HPDE6-E6E7 (cell line): ENCODE results near the gene SH3BP4.

Experiments used
- DNase-seq: peaks from one replicate; pipeline ENCODE4 v3.0.0; 2011; ENCODE audit warnings: missing footprints; ENCODE audit errors: extremely low spot score

Gene SH3BP4

DNA sequence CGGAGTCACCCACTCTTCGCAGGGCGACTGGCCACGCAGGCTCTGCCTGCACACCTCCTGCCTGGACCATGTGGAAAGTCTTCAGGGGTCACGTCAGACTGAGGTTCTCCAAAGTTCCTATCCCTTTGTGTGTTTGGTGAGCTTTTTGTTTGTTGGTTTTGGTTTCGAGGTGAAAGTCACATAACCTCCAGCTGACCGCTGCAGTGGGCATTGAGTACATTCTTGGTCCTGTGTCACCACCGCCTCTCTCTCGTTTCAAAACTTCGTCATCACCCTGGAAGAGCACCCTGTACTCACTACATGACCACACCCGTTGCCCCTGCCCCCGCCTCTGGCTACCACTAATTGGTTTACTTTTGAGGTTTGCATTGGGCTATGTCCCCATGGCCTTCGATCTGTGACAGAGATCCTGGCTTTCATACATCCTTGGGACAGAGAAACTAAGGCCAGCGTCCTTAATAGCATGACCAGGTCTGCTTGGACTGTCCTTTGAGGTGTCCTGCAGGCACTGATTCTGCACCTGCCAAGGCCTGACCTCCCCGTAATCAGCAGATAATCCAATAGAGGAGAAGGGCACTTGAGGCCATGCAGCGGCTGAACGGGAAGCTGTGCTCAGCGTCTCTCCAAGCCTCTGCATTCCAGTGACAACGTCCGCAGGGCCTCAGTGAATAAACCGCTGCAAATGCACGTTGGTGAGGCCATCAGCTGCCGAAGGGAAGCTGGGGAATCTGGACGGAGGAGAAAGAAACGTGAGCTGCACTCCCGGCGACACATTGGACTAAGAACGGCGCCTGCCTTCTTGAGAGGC is 46.8 kb downstream of the SH3BP4 start:
- no peak for DNase-seq

DNA sequence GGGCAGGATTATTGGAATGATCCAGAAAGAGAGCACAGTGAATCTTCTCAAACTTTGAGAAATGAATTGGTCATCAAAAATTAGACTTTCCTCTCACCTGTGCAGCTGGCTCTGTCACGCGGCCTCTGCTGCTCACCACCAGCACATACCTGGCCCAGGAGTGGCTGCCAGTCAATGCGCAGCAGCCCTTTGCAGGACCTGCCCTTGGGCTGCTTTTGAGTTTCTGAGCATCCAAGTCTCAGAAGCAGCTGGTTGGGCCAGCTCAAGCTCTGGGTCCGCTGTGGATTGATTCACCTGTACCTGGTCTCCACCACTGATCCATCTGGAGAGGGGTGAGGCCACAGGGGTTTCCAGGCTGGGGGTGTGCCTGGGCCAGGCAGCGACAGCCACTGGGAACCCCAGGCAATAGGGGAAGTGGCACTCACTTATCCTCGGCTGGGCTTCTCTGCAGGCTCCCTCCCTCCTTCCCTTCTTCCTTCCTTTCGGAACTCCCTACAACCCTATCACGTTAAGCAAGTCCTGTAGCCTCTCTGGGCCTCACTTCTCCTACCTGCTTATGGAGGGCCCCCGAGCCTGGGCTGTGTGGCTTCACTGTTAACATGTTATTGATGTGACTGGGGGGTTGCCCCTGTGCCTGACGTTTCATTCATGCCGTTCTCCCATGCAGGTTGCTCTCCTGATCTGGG is 48.1 kb downstream of the SH3BP4 start:
- no peak for DNase-seq

DNA sequence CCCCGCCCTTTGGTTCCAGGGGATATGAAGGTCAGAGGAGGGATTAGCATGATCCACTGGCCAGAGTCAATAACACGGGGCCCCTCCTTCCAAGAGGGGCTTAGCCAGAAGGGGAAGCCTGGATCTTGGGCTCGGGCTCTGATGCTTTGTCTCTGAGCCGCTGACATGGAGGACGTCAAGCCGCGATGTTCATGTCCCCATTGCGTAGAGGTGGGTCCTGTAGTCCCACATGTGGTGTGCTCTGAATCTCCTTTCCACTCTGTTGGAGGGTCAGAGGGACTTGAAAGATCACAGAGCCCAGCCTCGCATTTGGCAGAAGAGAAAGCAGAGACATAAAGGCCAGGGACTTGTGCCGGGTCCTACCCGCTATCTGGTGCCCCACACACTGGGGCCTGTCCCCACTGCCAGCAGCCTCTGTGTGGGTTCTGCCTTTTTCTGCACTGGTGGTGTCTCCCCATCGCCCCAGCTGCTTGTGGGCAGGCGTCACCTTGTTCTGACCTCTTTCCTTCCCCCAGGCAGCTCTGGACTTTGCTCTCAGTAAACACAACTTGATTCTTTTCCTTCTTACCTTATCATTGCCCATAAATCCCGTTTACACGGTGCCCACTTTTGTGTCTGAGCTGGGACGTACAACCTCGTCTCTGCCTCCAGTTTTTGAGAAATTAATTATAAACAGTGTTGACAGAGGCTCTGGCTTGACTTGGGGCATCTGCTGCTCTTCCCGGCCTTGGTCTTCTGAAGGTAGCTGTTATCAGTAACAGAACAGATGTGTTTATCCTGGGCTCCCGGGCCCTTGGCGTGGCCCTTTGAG is 48.8 kb downstream of the SH3BP4 start:
- DNase-seq: no peak

DNA sequence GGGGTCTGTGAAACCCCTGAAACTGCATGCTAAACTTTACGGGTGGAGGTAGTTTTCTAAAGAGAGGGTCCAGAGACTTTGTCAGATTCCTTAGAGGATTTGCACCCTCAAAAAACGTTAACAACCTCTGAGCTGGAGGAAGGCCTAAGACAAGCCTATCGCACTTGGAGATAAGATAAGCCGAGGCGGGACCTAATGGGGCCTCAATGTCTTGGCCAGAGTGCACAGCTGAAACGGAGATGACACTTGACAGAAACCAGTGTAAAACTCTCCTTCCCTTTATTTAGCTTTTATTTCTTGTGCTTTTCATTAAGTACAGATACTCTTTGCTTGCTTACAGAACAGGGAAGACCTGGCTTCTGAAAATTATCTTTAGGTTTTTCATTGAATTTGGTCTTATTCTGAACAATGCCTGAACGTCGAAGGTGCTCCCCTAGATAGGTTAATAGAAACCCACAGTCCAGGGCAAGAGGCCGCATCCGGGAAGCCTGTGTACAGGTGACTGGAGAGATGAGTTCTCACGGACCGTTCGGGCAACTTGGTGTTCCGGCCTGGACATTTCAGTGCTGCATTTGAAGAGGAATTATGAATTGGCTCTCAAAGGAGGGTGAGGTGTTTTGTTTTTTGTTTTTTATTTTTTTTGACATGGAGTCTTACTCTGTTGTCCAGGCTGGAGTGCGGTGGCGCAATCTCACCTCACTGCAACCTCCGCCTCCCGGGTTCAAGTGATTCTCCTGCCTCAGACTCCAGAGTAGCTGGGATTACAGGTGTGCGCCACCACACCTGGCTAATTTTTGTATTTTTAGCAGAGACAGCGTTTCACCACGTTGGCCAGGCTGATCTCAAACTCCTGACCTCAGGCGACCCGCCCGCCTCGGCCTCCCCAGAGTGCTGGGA is 49.7 kb downstream of the SH3BP4 start:
- no peak for DNase-seq

DNA sequence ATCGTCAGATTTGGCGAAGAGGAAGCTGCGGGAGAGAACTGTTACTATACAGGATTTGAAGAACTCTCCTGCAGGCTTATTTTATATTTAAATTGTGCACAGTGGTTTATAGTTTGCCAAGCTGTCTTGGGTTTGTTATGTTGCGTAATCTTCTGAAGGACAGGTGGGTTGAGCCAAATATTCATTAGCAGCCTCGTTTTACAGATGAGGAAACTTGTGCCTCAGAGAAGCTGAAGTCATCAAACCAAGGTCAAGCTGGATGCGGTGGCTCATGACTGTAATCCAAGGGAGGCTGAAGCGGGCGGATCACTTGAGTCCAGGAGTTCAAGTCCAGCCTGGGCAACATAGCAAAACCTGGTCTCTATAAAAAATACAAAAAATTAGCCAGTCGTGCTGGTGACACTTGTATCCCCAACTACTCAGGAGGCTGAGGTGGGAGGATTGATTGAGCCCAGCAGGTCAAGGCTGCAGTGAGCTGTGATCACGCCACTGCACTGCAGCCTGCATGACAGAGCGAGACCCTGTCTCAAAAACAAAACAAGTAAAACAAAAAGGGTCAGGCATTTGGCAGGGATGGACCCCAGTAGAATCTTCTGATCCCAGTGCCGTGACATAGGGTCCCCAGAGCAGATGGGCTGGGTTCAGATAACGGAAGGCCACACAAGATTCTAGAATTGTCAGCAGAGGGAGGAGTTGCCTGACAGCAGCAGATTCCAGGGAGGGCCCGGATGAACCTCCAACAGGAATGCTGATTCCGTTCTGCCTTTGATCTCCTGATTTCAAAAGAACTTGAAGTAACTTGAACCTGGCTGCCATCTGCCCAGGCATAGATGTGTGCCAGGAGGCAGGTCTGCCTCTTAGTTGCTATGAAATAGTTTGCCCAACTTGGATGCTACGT is 50.6 kb downstream of the SH3BP4 start:
- DNase-seq: no peak

DNA sequence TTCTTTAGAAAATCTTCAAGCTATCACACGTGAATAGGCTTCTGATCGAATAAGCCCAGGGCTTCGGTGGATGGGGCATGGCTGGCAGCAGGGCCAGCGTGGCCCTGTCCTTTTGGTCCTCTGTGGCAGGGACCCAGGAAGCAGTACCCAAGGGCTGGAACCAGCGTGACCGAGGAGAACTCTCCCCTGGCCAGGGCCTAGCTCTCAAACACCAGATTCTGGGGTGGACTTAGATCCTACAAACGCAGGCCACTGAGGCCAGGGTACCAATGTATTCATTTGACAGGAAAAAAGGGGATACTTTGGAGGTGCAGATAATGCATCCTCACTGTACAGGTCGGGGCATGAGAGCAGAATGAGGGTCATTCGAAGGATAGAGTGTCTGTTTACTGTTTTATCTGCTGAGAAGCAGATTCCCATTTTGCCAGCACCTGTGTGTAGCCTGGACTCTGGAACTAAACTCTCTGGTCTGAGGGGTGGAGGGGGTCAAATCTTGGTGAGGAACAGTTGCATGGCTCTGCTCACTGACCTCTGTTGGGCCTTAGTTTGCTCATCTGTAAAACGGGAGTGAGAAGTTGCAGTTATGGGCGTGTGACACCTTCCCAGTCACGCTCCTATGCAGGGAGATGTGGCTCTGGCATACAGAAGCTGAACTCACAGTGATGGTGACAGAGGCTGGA is 51.4 kb downstream of the SH3BP4 start:
- DNase-seq: no peak

DNA sequence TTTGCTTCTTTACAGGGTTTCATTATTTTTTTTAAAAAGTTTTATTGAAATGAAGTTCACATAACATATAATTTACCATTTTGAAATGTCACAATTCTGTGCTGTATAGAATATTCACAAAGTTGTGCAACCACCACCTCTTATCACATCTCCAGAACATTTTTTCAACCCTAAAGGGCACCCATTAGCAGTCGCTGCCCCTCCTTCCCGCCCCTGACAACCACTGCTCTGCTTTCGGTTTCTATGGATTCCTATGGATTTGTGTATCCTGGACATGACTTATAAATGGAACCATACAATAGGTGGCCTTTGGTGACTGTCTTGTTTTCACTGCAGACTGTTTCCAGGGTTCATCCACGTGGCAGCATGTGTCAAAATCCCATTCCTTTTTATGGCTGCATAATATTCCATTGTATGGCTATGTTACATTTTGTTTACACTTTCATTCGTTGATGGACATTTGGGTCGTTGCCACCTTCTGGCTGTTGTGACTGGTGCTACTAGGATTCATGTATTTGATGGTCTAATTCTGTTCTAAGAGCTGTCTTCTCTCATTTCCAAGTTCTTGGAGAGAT is 52.6 kb downstream of the SH3BP4 start:
- no peak for DNase-seq

DNA sequence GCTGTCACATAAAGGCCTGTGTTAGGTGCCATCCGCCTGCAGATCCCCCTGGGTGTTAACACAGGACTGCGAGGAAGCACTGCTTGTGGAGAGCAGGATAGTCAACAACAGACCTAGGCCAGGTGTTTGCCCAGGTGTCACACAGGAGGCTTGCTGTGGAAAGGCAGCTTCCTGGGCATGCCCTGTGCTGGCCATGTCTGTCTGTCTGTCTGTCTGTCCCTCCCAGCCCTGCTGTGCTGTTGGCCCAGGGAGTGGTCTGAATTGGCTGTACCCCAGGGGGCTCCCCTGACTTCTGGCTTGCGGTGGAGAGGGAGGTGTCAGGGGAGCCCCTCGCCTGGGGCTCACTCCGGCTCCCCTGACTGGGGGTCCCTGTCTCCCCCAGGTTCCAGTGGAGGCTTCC is 53.2 kb downstream of the SH3BP4 start:
- DNase-seq: no peak

DNA sequence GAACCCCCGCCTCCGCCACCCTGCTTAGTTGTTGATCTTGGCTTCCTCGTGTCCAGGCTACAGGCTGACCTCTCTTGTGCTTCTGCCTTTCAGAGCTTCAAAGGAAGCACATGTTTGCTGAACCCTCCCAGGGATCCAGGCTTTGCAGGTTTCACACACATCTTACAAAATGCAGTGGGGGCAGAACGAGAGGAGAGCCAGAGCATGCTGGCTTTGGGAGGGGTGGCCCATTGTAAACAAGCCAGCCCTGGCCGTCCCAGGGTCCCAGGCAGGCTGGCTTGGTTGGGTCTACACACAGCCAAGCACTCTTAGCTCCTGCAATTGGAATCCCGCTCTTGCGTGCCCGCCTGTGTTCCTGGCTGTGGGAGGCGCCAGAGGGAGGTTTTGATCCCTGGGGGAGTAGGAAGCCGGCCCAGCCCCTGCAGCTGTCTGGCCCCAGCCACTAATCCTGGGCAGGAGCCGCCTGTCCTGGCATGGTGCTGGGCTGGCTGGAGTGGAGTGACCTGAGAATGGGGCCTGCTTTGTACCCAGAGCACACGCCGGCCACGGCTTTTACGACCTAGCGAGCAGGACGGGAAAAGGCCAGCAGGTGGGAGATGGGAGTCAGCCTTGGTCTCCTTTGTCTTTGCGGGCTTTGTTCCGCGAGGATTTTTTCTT is 53.9 kb downstream of the SH3BP4 start:
- DNase-seq: no peak

DNA sequence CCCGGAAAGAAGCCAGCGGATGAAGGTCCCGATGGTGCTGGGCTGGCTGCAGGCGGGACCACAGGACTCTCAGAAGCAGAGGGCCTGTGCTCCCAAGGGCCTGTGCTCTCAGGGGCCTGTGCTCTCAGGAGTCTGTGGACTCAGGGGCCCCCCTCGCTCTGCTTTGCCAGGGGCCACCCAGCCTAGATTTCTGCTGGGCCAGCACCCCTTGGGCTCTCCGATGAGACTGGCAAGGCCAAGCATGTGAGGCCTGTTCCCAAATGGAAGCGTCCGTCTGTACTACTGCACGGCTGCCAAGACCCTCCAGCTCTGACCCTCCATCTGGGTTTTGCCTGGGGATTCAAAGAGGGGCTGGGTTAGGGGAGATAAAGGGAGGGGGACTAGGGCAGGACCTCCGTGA is 54.6 kb downstream of the SH3BP4 start:
- DNase-seq: no peak

DNA sequence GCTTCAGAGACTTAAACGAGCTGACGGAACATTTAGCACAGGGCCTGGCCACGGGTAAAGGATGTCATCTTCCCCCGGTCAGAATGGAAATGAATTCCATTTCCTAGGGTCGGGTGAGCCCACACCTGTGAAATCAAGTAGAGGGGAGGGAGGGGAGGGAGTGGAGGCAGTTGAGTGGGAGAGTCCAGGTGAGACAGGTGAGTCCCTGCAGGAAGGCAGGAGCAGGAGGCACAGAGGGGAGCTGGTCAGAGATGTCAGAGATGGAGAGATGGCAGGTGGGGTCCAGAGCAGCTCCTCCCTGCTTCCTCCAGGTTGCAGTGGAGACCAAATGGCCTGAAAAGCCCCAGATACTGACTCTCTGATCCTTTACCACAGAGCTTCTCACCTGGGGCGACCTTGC is 55.2 kb downstream of the SH3BP4 start:
- no peak for DNase-seq

DNA sequence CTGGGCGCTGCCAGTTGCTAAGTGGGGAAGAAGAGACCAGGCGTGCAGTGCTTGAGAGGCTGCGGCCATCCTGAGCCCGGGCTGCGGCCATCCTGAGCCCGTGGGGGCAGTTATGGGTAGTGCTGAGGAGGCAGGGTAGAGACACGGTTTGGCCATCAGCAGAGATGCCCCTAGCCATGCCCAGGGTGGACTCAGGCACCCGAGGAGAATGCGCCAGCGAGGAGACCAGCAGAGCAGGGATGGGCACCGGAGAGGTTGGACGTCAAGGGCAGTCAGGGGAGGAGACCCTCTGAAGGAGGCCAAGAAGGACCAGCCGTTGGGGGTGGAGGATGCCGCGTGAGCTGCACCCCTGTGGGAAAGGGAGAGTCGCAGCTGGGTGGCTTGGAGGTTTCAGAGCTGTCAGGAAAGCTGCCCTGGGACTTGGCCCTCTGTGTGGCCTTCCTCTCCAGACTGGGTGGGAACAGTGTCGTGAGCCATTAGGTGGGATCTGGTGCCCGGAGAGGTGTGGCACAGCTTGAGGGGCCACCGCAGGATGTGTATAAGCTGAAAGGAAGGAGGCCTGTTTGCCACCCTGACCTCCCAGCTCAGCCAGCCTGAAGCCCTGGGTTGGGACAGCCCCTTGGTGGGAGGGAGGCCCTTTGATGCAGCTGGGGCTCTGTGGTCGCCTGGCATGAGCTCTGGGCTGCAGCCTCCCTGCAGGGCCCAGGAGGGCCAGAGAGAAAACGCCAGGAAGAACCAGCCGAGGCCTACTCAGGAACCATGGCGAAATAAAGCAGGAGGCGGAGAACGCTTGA is 56.0 kb downstream of the SH3BP4 start:
- no peak for DNase-seq

DNA sequence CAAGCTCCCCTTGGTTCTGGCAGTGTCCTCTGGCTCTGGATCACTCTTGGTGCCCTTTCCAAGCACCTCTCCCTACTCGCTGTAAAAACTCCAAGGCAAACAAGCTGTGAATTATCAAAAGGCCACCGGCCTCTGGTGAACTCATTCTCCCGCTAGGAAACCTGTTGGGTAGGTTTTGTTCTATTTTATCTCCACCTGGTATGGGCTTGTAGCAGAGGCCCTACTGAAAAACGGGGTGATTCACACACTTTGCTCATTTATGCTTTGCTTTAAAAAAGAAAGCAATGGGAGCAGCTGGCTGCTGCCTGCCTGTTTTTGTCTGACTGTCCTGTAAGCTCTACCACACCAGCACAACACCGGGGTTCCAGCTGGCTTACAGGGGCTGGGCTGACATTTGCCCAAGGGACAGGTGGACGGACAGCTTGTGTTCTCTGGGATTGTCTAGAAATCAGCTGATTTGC is 56.8 kb downstream of the SH3BP4 start:
- peak; percentile 95 for DNase-seq

DNA sequence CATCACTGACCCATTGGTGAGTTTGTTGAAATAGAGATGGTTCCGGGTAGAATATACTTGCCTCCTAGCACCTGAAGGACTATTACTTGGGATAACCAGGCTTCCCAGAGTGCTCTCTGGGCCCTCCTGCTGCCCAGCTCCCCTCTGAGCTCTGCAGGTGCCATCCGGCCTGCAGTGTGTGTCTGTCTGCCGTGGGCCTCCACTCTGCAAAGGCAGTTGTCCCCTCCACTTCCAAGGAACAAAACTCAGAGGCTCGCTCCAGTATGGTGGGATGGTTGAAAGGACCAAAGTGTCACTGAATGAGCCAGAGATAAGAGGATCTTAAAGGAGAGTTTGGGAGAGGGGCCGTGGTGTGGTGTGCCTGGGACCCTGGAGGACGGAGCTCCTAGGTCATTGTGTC is 57.3 kb downstream of the SH3BP4 start:
- no peak for DNase-seq

DNA sequence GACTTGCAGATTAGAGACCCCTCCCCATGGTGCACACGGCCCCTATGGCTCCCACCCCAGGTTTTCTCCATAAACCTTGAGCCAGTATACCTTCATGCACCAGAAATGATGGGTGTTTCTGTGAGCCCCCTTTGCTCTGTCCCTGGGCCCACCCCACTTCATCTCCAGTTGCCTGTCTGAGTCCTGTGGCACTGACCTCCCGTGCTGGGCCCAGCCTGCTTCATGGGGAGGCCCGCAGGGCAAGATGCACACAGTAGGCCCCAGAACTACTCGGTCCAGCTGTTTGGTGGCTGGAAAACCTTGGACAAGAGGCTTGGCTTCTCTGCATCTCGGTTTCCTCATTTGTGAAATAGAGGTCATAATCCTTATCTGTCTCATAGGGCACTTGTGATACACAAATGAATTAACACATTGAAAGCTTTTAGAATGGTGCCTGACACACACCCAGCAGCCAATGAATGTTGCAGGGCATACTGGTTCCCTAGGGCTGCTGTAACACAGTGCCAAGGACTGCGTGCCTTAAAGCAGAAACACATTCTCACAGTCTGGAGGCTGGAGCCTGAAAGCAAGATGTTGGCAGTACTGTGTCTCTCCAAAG is 58.4 kb downstream of the SH3BP4 start:
- no peak for DNase-seq

DNA sequence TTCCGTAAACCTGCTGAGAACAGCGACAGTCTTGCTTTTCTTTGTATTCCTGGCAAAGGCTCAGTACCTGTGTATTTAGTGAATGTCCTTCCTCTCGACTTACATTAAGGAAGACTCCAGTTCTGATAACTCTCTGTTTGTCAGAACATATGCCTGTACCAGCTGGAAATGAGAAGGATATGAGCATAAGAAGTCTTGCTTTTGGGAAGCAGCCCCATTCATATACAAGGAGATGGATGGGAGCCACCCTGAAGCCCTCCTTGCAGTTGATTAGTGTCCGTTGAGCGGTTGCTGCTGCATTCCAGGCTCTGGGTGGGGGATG is 59.8 kb downstream of the SH3BP4 start:
- DNase-seq: no peak

DNA sequence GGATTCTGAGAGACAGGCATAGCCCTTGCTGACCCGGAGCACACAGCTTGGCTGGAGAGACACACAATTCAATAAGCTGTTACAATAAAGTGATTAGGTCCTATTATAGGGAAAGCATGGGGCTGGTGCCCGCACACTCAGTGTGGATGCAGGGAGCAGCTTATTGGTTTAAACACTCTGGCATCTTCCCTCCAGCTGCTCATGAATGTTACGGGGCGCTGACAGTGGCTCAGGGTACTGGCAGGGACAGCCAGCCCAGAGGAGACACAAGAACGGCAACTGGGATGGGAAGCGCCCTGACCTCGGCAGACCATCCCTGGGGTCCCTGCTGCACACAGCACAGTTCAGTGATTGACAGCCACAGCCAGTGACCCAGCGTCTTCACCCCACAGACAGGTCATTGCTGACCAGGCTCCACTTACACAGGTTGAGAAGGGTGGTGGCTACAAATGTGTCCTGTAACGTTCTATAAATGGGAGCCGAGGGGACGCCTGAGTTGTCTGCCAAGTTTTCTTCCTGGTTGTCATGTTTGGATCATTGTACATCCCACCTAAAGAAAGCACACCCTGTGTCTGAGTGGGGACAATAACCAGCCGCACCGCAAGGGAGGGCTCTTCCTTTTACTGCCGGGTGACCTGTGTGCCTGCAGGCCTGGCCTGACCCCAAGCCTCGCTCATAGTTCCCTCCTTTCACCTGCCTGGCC is 60.3 kb downstream of the SH3BP4 start:
- no peak for DNase-seq
